Loucy (cell line): ENCODE results near the gene POLA1.

Source experiments
- H2AFZ ChIP-seq: fragments of 200-600 bp; sonication (generic); 2 replicates; pipeline ENCODE4 v1.6.0; 2016; ENCODE audit warnings: antibody characterized with exemption, mild to moderate bottlenecking, low read length, moderate library complexity
- H3F3A ChIP-seq: fragments of 200-600 bp; 2 replicates; pipeline ENCODE4 v1.6.0; 2016; ENCODE audit warnings: antibody characterized with exemption, low read depth, mild to moderate bottlenecking
- H3K27me3 ChIP-seq: fragments of 200-600 bp; sonication (generic); 2 replicates; pipeline ENCODE4 v1.6.1; 2014; ENCODE audit warnings: low read length, mild to moderate bottlenecking; ENCODE audit not compliant: insufficient read depth, poor library complexity, severe bottlenecking
- H3K36me3 ChIP-seq: fragments of 200-600 bp; sonication (generic); 2 replicates; pipeline ENCODE4 v1.6.1; 2016; ENCODE audit warnings: low read length; ENCODE audit not compliant: insufficient read depth
- H3K4me1 ChIP-seq: fragments of 200-600 bp; sonication (generic); 2 replicates; pipeline ENCODE4 v1.5.1; 2014; ENCODE audit warnings: low read length, mild to moderate bottlenecking; ENCODE audit not compliant: insufficient read depth, poor library complexity, severe bottlenecking
- H3K4me2 ChIP-seq: fragments of 200-600 bp; sonication (generic); 2 replicates; pipeline ENCODE4 v1.6.0; 2014; ENCODE audit warnings: antibody characterized with exemption, low read length, low read depth, mild to moderate bottlenecking; ENCODE audit not compliant: poor library complexity, severe bottlenecking
- H3K4me3 ChIP-seq: fragments of 200-600 bp; sonication (generic); 2 replicates; pipeline ENCODE4 v1.5.1; 2014; ENCODE audit warnings: low read length, mild to moderate bottlenecking, mixed read lengths; ENCODE audit not compliant: poor library complexity, severe bottlenecking
- H3K79me2 ChIP-seq: fragments of 200-600 bp; sonication (generic); 2 replicates; pipeline ENCODE4 v1.6.1; 2014; ENCODE audit warnings: low read length; ENCODE audit not compliant: insufficient read depth
- H3K9ac ChIP-seq: fragments of 200-600 bp; sonication (generic); 2 replicates; pipeline ENCODE4 v1.6.0; 2014; ENCODE audit warnings: mild to moderate bottlenecking, low read depth, low read length, moderate library complexity; ENCODE audit not compliant: poor library complexity, severe bottlenecking
- H3K9me2 ChIP-seq: fragments of 200-600 bp; sonication (generic); replicated peaks from 2 replicates; pipeline ENCODE4 v1.6.1; 2016; ENCODE audit warnings: low read depth, low read length, mixed read lengths
- H3K9me3 ChIP-seq: fragments of 200-600 bp; sonication (generic); 2 replicates; pipeline ENCODE4 v1.6.1; 2014; ENCODE audit warnings: mild to moderate bottlenecking, antibody characterized with exemption, low read length, low read depth; ENCODE audit not compliant: insufficient read depth
- H4K20me1 ChIP-seq: fragments of 200-600 bp; sonication (generic); 2 replicates; pipeline ENCODE4 v1.6.0; 2014; ENCODE audit warnings: antibody characterized with exemption, low read length, mild to moderate bottlenecking; ENCODE audit not compliant: insufficient read depth, poor library complexity, severe bottlenecking
- CTCF ChIP-seq: fragments of 200-600 bp; sonication (generic); conservative IDR thresholded peaks from 2 replicates; pipeline ENCODE4 v1.5.1; 2014; ENCODE audit warnings: mild to moderate bottlenecking, antibody characterized with exemption, low read length
- EZH2phosphoT487 ChIP-seq: fragments of 200-600 bp; IDR thresholded peaks from 2 replicates; pipeline ENCODE4 v1.6.1; 2018; ENCODE audit warnings: antibody characterized with exemption, mild to moderate bottlenecking, moderate library complexity, borderline replicate concordance

Gene POLA1

GRCh38 chrX:24979081-24979480, 285.4 kb downstream of the POLA1 start:
- Histone ChIP-seq H3K4me1 (no peaks in the 10 kb centered on the region), H3K9me3 (no peaks in the 10 kb centered on the region), H3K27me3 (no peaks in the 10 kb centered on the region), H3F3A (no peaks in the 10 kb centered on the region), H3K79me2 (no peaks in the 10 kb centered on the region), H2AFZ (no peak overlapping the region), H3K4me2 (no peak overlapping the region), H3K4me3 (no peak overlapping the region), H4K20me1 (no peaks in the 10 kb centered on the region), H3K9me2 (no peaks in the 10 kb centered on the region), H3K36me3 (no peaks in the 10 kb centered on the region), H3K9ac (no peak overlapping the region)
- TF ChIP-seq EZH2phosphoT487: no peak
- TF ChIP-seq CTCF: no peak

- Histone ChIP-seq H2AFZ (no peak overlapping the region), H3K4me2 (no peak overlapping the region), H3K4me3 (no peak overlapping the region), H3K4me1 (no peaks in the 10 kb centered on the region), H3K9me2 (no peaks in the 10 kb centered on the region), H3K9me3 (no peaks in the 10 kb centered on the region), H4K20me1 (no peaks in the 10 kb centered on the region), H3F3A (no peaks in the 10 kb centered on the region), H3K27me3 (no peaks in the 10 kb centered on the region), H3K79me2 (no peaks in the 10 kb centered on the region), H3K36me3 (no peaks in the 10 kb centered on the region), H3K9ac (no peak overlapping the region)
- TF ChIP-seq EZH2phosphoT487 (no peak), CTCF (no peak)
Measured at GRCh38 chrX:24981030-24981429, 287.3 kb downstream of the POLA1 start.

- Histone ChIP-seq H3K4me1 (no peaks in the 10 kb centered on the region), H3K36me3 (no peaks in the 10 kb centered on the region; the same call in 1 of the 2 replicates), H3K4me3 (no peak overlapping the region), H3K79me2 (no peaks in the 10 kb centered on the region), H2AFZ (no peak overlapping the region), H3K27me3 (no peaks in the 10 kb centered on the region), H3K9me3 (no peaks in the 10 kb centered on the region), H4K20me1 (no peaks in the 10 kb centered on the region), H3K4me2 (no peak overlapping the region), H3K9ac (no peak overlapping the region), H3K9me2 (no peaks in the 10 kb centered on the region), H3F3A (no peaks in the 10 kb centered on the region)
- TF ChIP-seq CTCF (no peak), EZH2phosphoT487 (no peak)
Measured at GRCh38 chrX:24982306-24982965, 288.7 kb downstream of the POLA1 start.
